Uterine smooth muscle cell (primary cell): ENCODE data around the gene TRIM39. TPM values are rescaled to one million over a fixed set of nuclear protein-coding genes. Genes with fewer than 3 reads are reported as not detected.

ENCODE experiments used
- total RNA-seq: library from RNA; depleted of rRNA; stranded (reverse); fragments of >200 nt; gene quantifications from 2 replicates; pipeline ENCODE4 v1.2.3, GENCODE V29; 2014

The TRIM39 gene
- 8.4 and 13.9 TPM in 2 replicates for total RNA-seq

DNA sequence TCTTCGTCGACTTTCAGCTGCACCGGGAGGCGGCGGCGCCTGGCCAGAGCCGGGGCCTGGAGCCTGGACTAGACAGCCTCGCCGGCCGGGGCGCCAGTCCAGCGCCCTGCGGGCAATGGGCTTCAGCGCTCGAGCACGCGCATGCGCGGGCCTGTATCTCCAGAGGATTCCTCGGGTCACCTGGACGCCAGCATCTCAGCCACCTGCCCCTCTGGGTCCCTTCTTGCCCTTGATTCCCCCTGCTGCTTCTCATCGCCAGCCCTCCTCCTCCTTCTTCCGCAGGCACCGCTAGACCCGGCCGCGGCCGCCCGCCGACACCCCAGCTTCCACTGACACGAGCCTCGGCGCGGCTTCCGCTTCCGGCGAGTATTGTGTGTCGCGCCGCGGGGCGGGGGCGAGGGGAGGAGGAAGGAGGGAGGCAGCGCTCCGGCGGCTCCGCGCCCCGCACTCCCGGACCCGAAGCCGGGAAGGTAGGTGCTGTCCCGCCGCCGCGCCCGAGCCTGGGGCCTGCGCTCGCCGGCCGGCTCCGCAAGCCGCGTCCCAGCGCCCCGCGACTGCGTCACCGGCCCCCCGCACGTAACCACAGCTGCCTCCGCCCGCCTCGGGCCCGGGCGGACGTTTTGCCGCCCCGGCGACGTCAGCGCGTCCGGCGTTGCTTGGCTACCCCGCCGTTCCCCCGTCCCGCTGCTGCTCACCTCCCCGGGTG, at the start of gene TRIM39:
TSS of gene TRIM39 (plus strand) at position 402 of the 706 bp plus-strand sequence. CDS start 2,391 bp downstream, outside the sequence.

DNA sequence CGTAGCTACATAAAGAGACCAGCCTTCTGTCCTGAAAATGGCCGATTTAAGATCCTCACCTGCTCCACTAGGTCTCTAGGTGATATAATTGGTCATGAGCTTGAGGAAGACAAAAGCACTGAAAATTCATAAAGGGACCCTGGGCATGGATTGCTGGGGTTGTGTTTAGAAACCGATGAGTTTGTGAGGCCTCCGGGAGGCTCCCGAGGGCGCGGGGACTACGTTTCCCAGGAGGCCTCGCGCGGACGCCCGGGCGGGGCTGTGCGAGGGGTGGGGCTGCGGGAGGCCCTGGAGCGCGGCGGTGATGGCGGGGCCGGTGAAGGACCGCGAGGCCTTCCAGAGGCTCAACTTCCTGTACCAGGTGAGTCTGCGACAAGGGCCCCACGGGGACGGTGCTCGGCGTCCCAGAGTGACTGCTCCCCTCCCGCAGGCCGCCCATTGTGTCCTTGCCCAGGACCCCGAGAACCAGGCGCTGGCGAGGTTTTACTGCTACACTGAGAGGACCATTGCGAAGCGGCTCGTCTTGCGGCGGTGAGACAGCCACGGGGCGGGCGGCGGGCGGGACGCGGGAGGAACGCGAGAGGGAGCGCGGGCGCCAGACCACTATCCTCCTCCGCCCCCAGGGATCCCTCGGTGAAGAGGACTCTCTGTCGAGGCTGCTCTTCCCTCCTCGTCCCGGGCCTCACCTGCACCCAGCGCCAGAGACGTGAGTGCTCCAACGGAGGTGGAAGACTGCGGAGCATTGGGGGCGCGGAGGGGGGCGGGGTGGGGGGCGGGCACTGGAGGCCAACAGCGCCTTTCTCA, 18.3 kb downstream of the TRIM39 start, which contains the start of gene RPP21:
TSS of gene RPP21 (plus strand) at position 289 of the 804 bp plus-strand sequence. CDS start at position 305, 16 bp downstream.

Other genes starting within 250 kb of the TRIM39 start
- not detected in 2 replicates for gene TRIM31, start 213.8 kb upstream of the TRIM39 start, total RNA-seq
- not detected in 2 replicates for gene TRIM40, start 190.8 kb upstream of the TRIM39 start, total RNA-seq
- gene TRIM10, start 165.7 kb upstream of the TRIM39 start, total RNA-seq: 0.12 TPM in 1 of 2 replicates, not detected in the other
- gene TRIM15, start 163.4 kb upstream of the TRIM39 start, total RNA-seq: not detected in 2 replicates
- gene TRIM26, start 113.5 kb upstream of the TRIM39 start, total RNA-seq: 24.0 and 28.9 TPM in 2 replicates
- 28.9 and 30.0 TPM in 2 replicates for gene RPP21, start 18.2 kb downstream of the TRIM39 start, total RNA-seq
- gene HLA-E, start 162.6 kb downstream of the TRIM39 start, total RNA-seq: 166 and 211 TPM in 2 replicates
- 56.8 and 62.1 TPM in 2 replicates for gene GNL1, start 229.6 kb downstream of the TRIM39 start, total RNA-seq
- gene PRR3, start 230.4 kb downstream of the TRIM39 start, total RNA-seq: 3.6 and 4.5 TPM in 2 replicates
- gene ABCF1, start 244.5 kb downstream of the TRIM39 start, total RNA-seq: 45.4 and 62.5 TPM in 2 replicates